ENCODE results near the gene ACER1. TPM values are rescaled to one million over a fixed set of nuclear protein-coding genes. Genes with fewer than 3 reads are reported as not detected.
"Not testable (repeated sequence)": the region's sequence is repeated elsewhere in the genome, so short reads cannot be mapped to it uniquely, and the experiment has no call there.

Gene ACER1
- polyA plus RNA-seq, 1 donor (not counting 4 experiments of a cell fraction or from before 2014, with no cell fraction given): 0.38 TPM

- Histone ChIP-seq H4K20me1 (ENCODE audit: control insufficient read depth, extremely low read depth, insufficient read depth, low read length) (no peaks in the 10 kb centered on the region), H3K27me3 (ENCODE audit: control insufficient read depth, extremely low read depth, insufficient read depth, low read length) (no peaks in the 10 kb centered on the region), H3K4me1 (ENCODE audit: control insufficient read depth, extremely low read depth, insufficient read depth, low read length) (peaks cover 3% of the 10 kb centered on the region), H3K36me3 (ENCODE audit: control insufficient read depth in 2 of 2, extremely low read depth in 1 of 2, insufficient read depth in 2 of 2, low read length in 2 of 2) (peaks cover 15 to 16% of the 10 kb centered on the region in 2 experiments), H3K79me2 (ENCODE audit: control insufficient read depth, insufficient read depth, low read length) (peaks cover 15% of the 10 kb centered on the region), H3K27ac (ENCODE audit: control insufficient read depth, insufficient read depth, low read length) (peak overlapping the region; percentile 58), H3K9me1 (ENCODE audit: control insufficient read depth, extremely low read depth, insufficient read depth, low read length) (no peaks in the 10 kb centered on the region), H3K9me3 (ENCODE audit: control insufficient read depth, low read depth, low read length) (no peaks in the 10 kb centered on the region), H3K9ac (ENCODE audit: control insufficient read depth, extremely low read depth, insufficient read depth, low read length) (peak overlapping the region; percentile 72), H3K4me3 (ENCODE audit: control insufficient read depth in 2 of 3, extremely low read depth in 1 of 3, insufficient read depth in 2 of 3, low read depth in 1 of 3, low read length in 3 of 3) (peak overlapping the region; percentile 71 to 97 (median 73)), H3K4me2 (ENCODE audit: control insufficient read depth, extremely low read depth, insufficient read depth, low read depth, low read length) (peak overlapping the region; percentile 95), H2AFZ (ENCODE audit: control insufficient read depth, low read length) (peak overlapping the region; percentile 83)
- DNase-seq (ENCODE audit: low read depth, low spot score): no peak
- dilution Hi-C loops (cut with MboI; ENCODE audit: extremely low pct_ligation_motif_present, low sequenced_read_pairs): no loop called here
- no peak for FAIRE-seq
- no peak for TF ChIP-seq EZH2 (IDR thresholded peaks at IDR 0.05; ENCODE audit: low read length)
- no peak for TF ChIP-seq CTCF (optimal IDR thresholded peaks at IDR 0.05 in 1 of 3, IDR thresholded peaks at IDR 0.05 in 1 of 3, conservative IDR thresholded peaks at IDR 0.05 in 1 of 3; ENCODE audit: extremely low read depth in 1 of 3, insufficient read depth in 2 of 3, low read length in 3 of 3)
Observed at GRCh38 chr19:6362351-6362801, 29.0 kb upstream of the ACER1 start.

GRCh38 chr19:6362027-6362350 lies 28.6 kb upstream of the ACER1 start:
- dilution Hi-C loops (cut with MboI; ENCODE audit: extremely low pct_ligation_motif_present, low sequenced_read_pairs): no loop called here

GRCh38 chr19:6360857-6361216 lies 27.4 kb upstream of the ACER1 start:
- dilution Hi-C loops (cut with MboI; ENCODE audit: extremely low pct_ligation_motif_present, low sequenced_read_pairs); FAIRE-seq; H3K9me3 ChIP-seq (ENCODE audit: control insufficient read depth, low read depth, low read length); H3K9me1 ChIP-seq (ENCODE audit: control insufficient read depth, extremely low read depth, insufficient read depth, low read length); H3K4me1 ChIP-seq (ENCODE audit: control insufficient read depth, extremely low read depth, insufficient read depth, low read length); H3K27me3 ChIP-seq (ENCODE audit: control insufficient read depth, extremely low read depth, insufficient read depth, low read length); H4K20me1 ChIP-seq (ENCODE audit: control insufficient read depth, extremely low read depth, insufficient read depth, low read length); H3K36me3 ChIP-seq (ENCODE audit: control insufficient read depth in 2 of 2, extremely low read depth in 1 of 2, insufficient read depth in 2 of 2, low read length in 2 of 2); DNase-seq (ENCODE audit: low read depth, low spot score); H3K27ac ChIP-seq (ENCODE audit: control insufficient read depth, insufficient read depth, low read length); H3K4me2 ChIP-seq (ENCODE audit: control insufficient read depth, extremely low read depth, insufficient read depth, low read depth, low read length): not testable (repeated sequence)
- peak overlapping the region; percentile 72 for H3K9ac ChIP-seq (ENCODE audit: control insufficient read depth, extremely low read depth, insufficient read depth, low read length)
- peaks cover 15% of the 10 kb centered on the region for H3K79me2 ChIP-seq (ENCODE audit: control insufficient read depth, insufficient read depth, low read length)
- peak overlapping the region; percentile 71 to 97 (median 73) for H3K4me3 ChIP-seq (ENCODE audit: control insufficient read depth in 2 of 3, extremely low read depth in 1 of 3, insufficient read depth in 2 of 3, low read depth in 1 of 3, low read length in 3 of 3)
- H2AFZ ChIP-seq (ENCODE audit: control insufficient read depth, low read length): peak overlapping the region; percentile 65

More at GRCh38 chr19:6362027-6362350, 28.6 kb upstream of the ACER1 start:
- H3K79me2 ChIP-seq (ENCODE audit: control insufficient read depth, insufficient read depth, low read length): peaks cover 15% of the 10 kb centered on the region
- H3K4me2 ChIP-seq (ENCODE audit: control insufficient read depth, extremely low read depth, insufficient read depth, low read depth, low read length): peak overlapping the region; percentile 95
- H3K36me3 ChIP-seq (ENCODE audit: control insufficient read depth in 2 of 2, extremely low read depth in 1 of 2, insufficient read depth in 2 of 2, low read length in 2 of 2): peaks cover 14 to 15% of the 10 kb centered on the region in 2 experiments
- TF ChIP-seq EZH2 (IDR thresholded peaks at IDR 0.05; ENCODE audit: low read length) (no peak), CTCF (optimal IDR thresholded peaks at IDR 0.05 in 1 of 3, IDR thresholded peaks at IDR 0.05 in 1 of 3, conservative IDR thresholded peaks at IDR 0.05 in 1 of 3; ENCODE audit: extremely low read depth in 1 of 3, insufficient read depth in 2 of 3, low read length in 3 of 3) (no peak)
- peaks cover 3% of the 10 kb centered on the region for H3K4me1 ChIP-seq (ENCODE audit: control insufficient read depth, extremely low read depth, insufficient read depth, low read length)
- no peaks in the 10 kb centered on the region for H3K9me1 ChIP-seq (ENCODE audit: control insufficient read depth, extremely low read depth, insufficient read depth, low read length)
- peak overlapping the region; percentile 58 for H3K27ac ChIP-seq (ENCODE audit: control insufficient read depth, insufficient read depth, low read length)
- H2AFZ ChIP-seq (ENCODE audit: control insufficient read depth, low read length): peak overlapping the region; percentile 83
- no peaks in the 10 kb centered on the region for H3K9me3 ChIP-seq (ENCODE audit: control insufficient read depth, low read depth, low read length)
- peak overlapping the region; percentile 72 for H3K9ac ChIP-seq (ENCODE audit: control insufficient read depth, extremely low read depth, insufficient read depth, low read length)
- FAIRE-seq (no peak), DNase-seq (ENCODE audit: low read depth, low spot score) (no peak)
- no peaks in the 10 kb centered on the region for H4K20me1 ChIP-seq (ENCODE audit: control insufficient read depth, extremely low read depth, insufficient read depth, low read length)
- H3K27me3 ChIP-seq (ENCODE audit: control insufficient read depth, extremely low read depth, insufficient read depth, low read length): no peaks in the 10 kb centered on the region
- peak overlapping the region; percentile 71 to 97 (median 73) for H3K4me3 ChIP-seq (ENCODE audit: control insufficient read depth in 2 of 3, extremely low read depth in 1 of 3, insufficient read depth in 2 of 3, low read depth in 1 of 3, low read length in 3 of 3)

GRCh38 chr19:6360445-6360844 lies 27.0 kb upstream of the ACER1 start:
- dilution Hi-C loops (cut with MboI; ENCODE audit: extremely low pct_ligation_motif_present, low sequenced_read_pairs); FAIRE-seq: not testable (repeated sequence)
- H3K79me2 ChIP-seq (ENCODE audit: control insufficient read depth, insufficient read depth, low read length): peaks cover 15% of the 10 kb centered on the region

More at GRCh38 chr19:6360445-6360844, 27.0 kb upstream of the ACER1 start:
- not testable (repeated sequence) for H3K36me3 ChIP-seq (ENCODE audit: control insufficient read depth in 2 of 2, extremely low read depth in 1 of 2, insufficient read depth in 2 of 2, low read length in 2 of 2); H3K27me3 ChIP-seq (ENCODE audit: control insufficient read depth, extremely low read depth, insufficient read depth, low read length); H3K4me1 ChIP-seq (ENCODE audit: control insufficient read depth, extremely low read depth, insufficient read depth, low read length); H3K9me3 ChIP-seq (ENCODE audit: control insufficient read depth, low read depth, low read length); H3K4me2 ChIP-seq (ENCODE audit: control insufficient read depth, extremely low read depth, insufficient read depth, low read depth, low read length); H3K4me3 ChIP-seq (ENCODE audit: control insufficient read depth in 2 of 3, extremely low read depth in 1 of 3, insufficient read depth in 2 of 3, low read depth in 1 of 3, low read length in 3 of 3); H3K9ac ChIP-seq (ENCODE audit: control insufficient read depth, extremely low read depth, insufficient read depth, low read length); H2AFZ ChIP-seq (ENCODE audit: control insufficient read depth, low read length); DNase-seq (ENCODE audit: low read depth, low spot score); H3K9me1 ChIP-seq (ENCODE audit: control insufficient read depth, extremely low read depth, insufficient read depth, low read length); H4K20me1 ChIP-seq (ENCODE audit: control insufficient read depth, extremely low read depth, insufficient read depth, low read length); H3K27ac ChIP-seq (ENCODE audit: control insufficient read depth, insufficient read depth, low read length)

All from keratinocyte (primary cell).